Cardiac septum (tissue), 1 donor: ENCODE data around the gene TTC39C. TPM values are rescaled to one million over a fixed set of nuclear protein-coding genes. Genes with fewer than 3 reads are reported as not detected.
A peak's percentile ranks its signal among the peaks of the same experiment; 100 is the strongest.

ENCODE experiments used
- DNase-seq: peaks from one replicate; pipeline ENCODE4 v3.0.0-alpha.2; 2020; ENCODE audit warnings: low spot score
- intact Hi-C: fragments of 100-400 bp; cut with DNase I; formaldehyde crosslinking; loops from one replicate; pipeline ENCODE4 v1.14.0; 2022
- long read RNA-seq: library from polyadenylated mRNA; unstranded; transcript quantifications from one replicate; pipeline ENCODE4 v2.0.0, GENCODE V29; 2021
- total RNA-seq: library from RNA; stranded (reverse); fragmentation: NEBNext Ultra II Directional; extraction: Animal tissue kit (Norgen Biotek cat#: 25700); gene quantifications from one replicate; pipeline ENCODE4 v1.2.1, GENCODE V29; 2021
- donor health status: DM: no; HTN: no; CAD: no.

The TTC39C gene
- 9.2 TPM for total RNA-seq
- long read RNA-seq, partial matches to known transcripts, result 0 of 5 reads
- long read RNA-seq, other reads (novel, unspliced or antisense), result 3 of 5 reads

GRCh38 chr18:24014062-24014985 lies at the start of gene TTC39C:
Gene TTC39C, plus strand, starts transcription at chr18:24014754. Its CDS starts 118 bp downstream, at chr18:24014872.
- DNase-seq, result peak; percentile 84

GRCh38 chr18:23966909-23967308 lies 47.6 kb upstream of the TTC39C start:
- no peak for DNase-seq
- intact Hi-C loops, result no loop called here

More at GRCh38 chr18:24014062-24014985, at the start of gene TTC39C:
- intact Hi-C loops, result loop anchor here (5.0 kb wide), 2 partner anchors 57 to 63 kb away; no protein-coding TSS in a partner anchor

GRCh38 chr18:23967321-23968089 lies 47.0 kb upstream of the TTC39C start:
- intact Hi-C loops, result no loop called here
- DNase-seq, result no peak

- intact Hi-C loops, result no loop called here
Measured at GRCh38 chr18:23968638-23969604, 45.6 kb upstream of the TTC39C start.

GRCh38 chr18:23969664-23970063 lies 44.9 kb upstream of the TTC39C start:
- intact Hi-C loops, result no loop called here

More at GRCh38 chr18:23968638-23969604, 45.6 kb upstream of the TTC39C start:
- DNase-seq, result no peak

GRCh38 chr18:23970161-23971096 lies 44.1 kb upstream of the TTC39C start:
- intact Hi-C loops, result no loop called here
- DNase-seq, result no peak

More at GRCh38 chr18:23969664-23970063, 44.9 kb upstream of the TTC39C start:
- DNase-seq, result no peak

- no peak for DNase-seq
- intact Hi-C loops, result no loop called here
Measured at GRCh38 chr18:23971097-23971440, 43.5 kb upstream of the TTC39C start.

- no peak for DNase-seq
- intact Hi-C loops, result no loop called here
Measured at GRCh38 chr18:23971666-23972230, 42.8 kb upstream of the TTC39C start.

GRCh38 chr18:23972453-23972852 lies 42.1 kb upstream of the TTC39C start:
- no peak for DNase-seq
- intact Hi-C loops, result no loop called here

GRCh38 chr18:23977103-23977502 lies 37.5 kb upstream of the TTC39C start:
- intact Hi-C loops, result no loop called here
- DNase-seq, result no peak

- DNase-seq, result no peak
- intact Hi-C loops, result no loop called here
Measured at GRCh38 chr18:23977719-23978483, 36.7 kb upstream of the TTC39C start.

- no peak for DNase-seq
- intact Hi-C loops, result no loop called here
Measured at GRCh38 chr18:23981369-23981980, 33.1 kb upstream of the TTC39C start.

- intact Hi-C loops, result no loop called here
- no peak for DNase-seq
Measured at GRCh38 chr18:23982155-23983079, 32.1 kb upstream of the TTC39C start.

GRCh38 chr18:23983112-23983511 lies 31.4 kb upstream of the TTC39C start:
- intact Hi-C loops, result no loop called here
- no peak for DNase-seq

- no peak for DNase-seq
- intact Hi-C loops, result no loop called here
Measured at GRCh38 chr18:23986600-23987359, 27.8 kb upstream of the TTC39C start.
